Esophagus (tissue), 2 donors: Measurements from ENCODE around the gene PRAMEF25. TPM values are rescaled to one million over a fixed set of nuclear protein-coding genes. Genes with fewer than 3 reads are reported as not detected.
"Not testable (repeated sequence)": the region's sequence is repeated elsewhere in the genome, so short reads cannot be mapped to it uniquely, and the experiment has no call there.

Experiments used
- H3K27ac ChIP-seq, 2 donors: one replicate each; pipeline ENCODE4 v1.5.1; 2013; ENCODE audit warnings: low read depth in 2 of 2, mild to moderate bottlenecking in 2 of 2, inconsistent platforms in 1 of 2, low read length in 1 of 2, moderate library complexity in 1 of 2
- H3K27me3 ChIP-seq, 2 donors: one replicate each; pipeline ENCODE4 v1.6.1; 2013; ENCODE audit warnings: low read length in 2 of 2, control low read depth in 1 of 2, mild to moderate bottlenecking in 1 of 2; ENCODE audit not compliant: insufficient read depth in 2 of 2, control insufficient read depth in 1 of 2
- H3K36me3 ChIP-seq, 2 donors: one replicate each; pipeline ENCODE4 v1.6.1; 2013; ENCODE audit warnings: low read length in 1 of 2; ENCODE audit not compliant: control insufficient read depth in 2 of 2, insufficient read depth in 2 of 2
- H3K4me1 ChIP-seq, 2 donors: one replicate each; pipeline ENCODE4 v1.6.1; 2013; ENCODE audit warnings: low read length in 1 of 2; ENCODE audit not compliant: control insufficient read depth in 2 of 2, insufficient read depth in 2 of 2
- H3K4me3 ChIP-seq, 2 donors: one replicate each; pipeline ENCODE4 v1.5.1; 2013; ENCODE audit warnings: low read length in 2 of 2, mild to moderate bottlenecking in 2 of 2, low read depth in 1 of 2, moderate library complexity in 1 of 2
- H3K9me3 ChIP-seq, 2 donors: one replicate each; pipeline ENCODE4 v1.6.1; 2013; ENCODE audit warnings: mild to moderate bottlenecking in 2 of 2, low read depth in 1 of 2, low read length in 1 of 2, moderate library complexity in 1 of 2; ENCODE audit not compliant: control insufficient read depth in 2 of 2, insufficient read depth in 1 of 2
- WGBS, 2 donors: extraction: QIAGEN DNeasy Blood & Tissue Kit; methylation state at CpG; one replicate each; pipeline ENCODE4 v1.1.7; 2013; 5-methylcytosine and 5-hydroxymethylcytosine counted together
- polyA plus RNA-seq, 2 donors: library from polyadenylated mRNA; stranded (reverse); fragments of 200-250 nt; gene quantifications; one replicate each; pipeline ENCODE4 v1.2.3, GENCODE V29; 2013
- donor health status: healthy with polysubstance abuse.
- donor health status: Bipolar disorder and iron deficiency.

PRAMEF25 gene
- not detected for polyA plus RNA-seq

GRCh38 chr1:13070474-13070873, at the start of gene PRAMEF25:
TSS of gene PRAMEF25 (plus strand) at chr1:13070774. CDS start at chr1:13073694, 2,920 bp downstream.
- not testable (repeated sequence) for H3K4me1 ChIP-seq, H3K27me3 ChIP-seq, H3K9me3 ChIP-seq, H3K27ac ChIP-seq, H3K36me3 ChIP-seq, H3K4me3 ChIP-seq
- WGBS, 2 donors, result no CpG with 5 or more reads among the region's 4 CpGs

- WGBS, 2 donors, result 76 to 80% methylated on average over 3 of the region's 3 CpGs
- H3K27ac ChIP-seq, H3K4me3 ChIP-seq, H3K36me3 ChIP-seq, H3K9me3 ChIP-seq, H3K4me1 ChIP-seq, H3K27me3 ChIP-seq: not testable (repeated sequence)
Observed at GRCh38 chr1:13056475-13056874, 14.1 kb upstream of the PRAMEF25 start, which contains the start of gene PRAMEF27. TSS of gene PRAMEF27 (minus strand) at chr1:13056575. CDS start at chr1:13053659, 2,916 bp downstream.

- 90 to 93% methylated on average over 6 of the region's 6 CpGs for WGBS, 2 donors
- H3K27me3 ChIP-seq, H3K4me3 ChIP-seq, H3K27ac ChIP-seq, H3K36me3 ChIP-seq, H3K4me1 ChIP-seq, H3K9me3 ChIP-seq: not testable (repeated sequence)
Observed at GRCh38 chr1:13116754-13117153, 46.2 kb downstream of the PRAMEF25 start, which contains the start of gene HNRNPCL2. TSS of gene HNRNPCL2 (minus strand) at chr1:13116854. CDS start at chr1:13116400, 454 bp downstream.

Other genes starting within 250 kb of the PRAMEF25 start
- gene PRAMEF11, start 239.4 kb upstream of the PRAMEF25 start, polyA plus RNA-seq, result not detected
- gene HNRNPCL1, start 222.1 kb upstream of the PRAMEF25 start, polyA plus RNA-seq, result not detected
- not detected for gene PRAMEF2, start 213.7 kb upstream of the PRAMEF25 start, polyA plus RNA-seq
- not detected for gene PRAMEF4, start 184.6 kb upstream of the PRAMEF25 start, polyA plus RNA-seq
- gene PRAMEF10, start 172.5 kb upstream of the PRAMEF25 start, polyA plus RNA-seq, result not detected
- not detected for gene PRAMEF7, start 154.2 kb upstream of the PRAMEF25 start, polyA plus RNA-seq
- gene PRAMEF6, start 123.2 kb upstream of the PRAMEF25 start, polyA plus RNA-seq, result not detected
- not detected for gene PRAMEF27, start 14.2 kb upstream of the PRAMEF25 start, polyA plus RNA-seq
- not detected for gene HNRNPCL3, start 10.0 kb upstream of the PRAMEF25 start, polyA plus RNA-seq
- not detected for gene HNRNPCL2, start 46.1 kb downstream of the PRAMEF25 start, polyA plus RNA-seq
- not detected for gene PRAMEF26, start 85.2 kb downstream of the PRAMEF25 start, polyA plus RNA-seq
- gene HNRNPCL4, start 94.9 kb downstream of the PRAMEF25 start, polyA plus RNA-seq, result not detected
- not detected for gene PRAMEF9, start 101.1 kb downstream of the PRAMEF25 start, polyA plus RNA-seq
- not detected for gene PRAMEF13, start 130.6 kb downstream of the PRAMEF25 start, polyA plus RNA-seq
- not detected for gene PRAMEF18, start 155.4 kb downstream of the PRAMEF25 start, polyA plus RNA-seq
- gene PRAMEF5, start 183.4 kb downstream of the PRAMEF25 start, polyA plus RNA-seq, result not detected
- under 1 TPM in 1 of 2 donors, not detected in 1; 0.01 TPM for gene PRAMEF8, start 214.4 kb downstream of the PRAMEF25 start, polyA plus RNA-seq
- gene PRAMEF33, start 232.8 kb downstream of the PRAMEF25 start, polyA plus RNA-seq, result not detected
- gene PRAMEF15, start 244.8 kb downstream of the PRAMEF25 start, polyA plus RNA-seq, result not detected